HL-60/S4 treated with phorbol 12-myristate 13-acetate at 8.2 ng/mL for 4 days and 3 days (cell line): ENCODE measurements around the gene PDCD11.
"Not testable (repeated sequence)": the region's sequence is repeated elsewhere in the genome, so short reads cannot be mapped to it uniquely, and the experiment has no call there.

ENCODE experiments used
- in situ Hi-C: fragments of 300-500 bp; cut with MboI; formaldehyde crosslinking; loops from 2 replicates; pipeline ENCODE4 v1.15.0; 2022; ENCODE audit warnings: low sequenced_read_pairs

The PDCD11 gene, protein sequence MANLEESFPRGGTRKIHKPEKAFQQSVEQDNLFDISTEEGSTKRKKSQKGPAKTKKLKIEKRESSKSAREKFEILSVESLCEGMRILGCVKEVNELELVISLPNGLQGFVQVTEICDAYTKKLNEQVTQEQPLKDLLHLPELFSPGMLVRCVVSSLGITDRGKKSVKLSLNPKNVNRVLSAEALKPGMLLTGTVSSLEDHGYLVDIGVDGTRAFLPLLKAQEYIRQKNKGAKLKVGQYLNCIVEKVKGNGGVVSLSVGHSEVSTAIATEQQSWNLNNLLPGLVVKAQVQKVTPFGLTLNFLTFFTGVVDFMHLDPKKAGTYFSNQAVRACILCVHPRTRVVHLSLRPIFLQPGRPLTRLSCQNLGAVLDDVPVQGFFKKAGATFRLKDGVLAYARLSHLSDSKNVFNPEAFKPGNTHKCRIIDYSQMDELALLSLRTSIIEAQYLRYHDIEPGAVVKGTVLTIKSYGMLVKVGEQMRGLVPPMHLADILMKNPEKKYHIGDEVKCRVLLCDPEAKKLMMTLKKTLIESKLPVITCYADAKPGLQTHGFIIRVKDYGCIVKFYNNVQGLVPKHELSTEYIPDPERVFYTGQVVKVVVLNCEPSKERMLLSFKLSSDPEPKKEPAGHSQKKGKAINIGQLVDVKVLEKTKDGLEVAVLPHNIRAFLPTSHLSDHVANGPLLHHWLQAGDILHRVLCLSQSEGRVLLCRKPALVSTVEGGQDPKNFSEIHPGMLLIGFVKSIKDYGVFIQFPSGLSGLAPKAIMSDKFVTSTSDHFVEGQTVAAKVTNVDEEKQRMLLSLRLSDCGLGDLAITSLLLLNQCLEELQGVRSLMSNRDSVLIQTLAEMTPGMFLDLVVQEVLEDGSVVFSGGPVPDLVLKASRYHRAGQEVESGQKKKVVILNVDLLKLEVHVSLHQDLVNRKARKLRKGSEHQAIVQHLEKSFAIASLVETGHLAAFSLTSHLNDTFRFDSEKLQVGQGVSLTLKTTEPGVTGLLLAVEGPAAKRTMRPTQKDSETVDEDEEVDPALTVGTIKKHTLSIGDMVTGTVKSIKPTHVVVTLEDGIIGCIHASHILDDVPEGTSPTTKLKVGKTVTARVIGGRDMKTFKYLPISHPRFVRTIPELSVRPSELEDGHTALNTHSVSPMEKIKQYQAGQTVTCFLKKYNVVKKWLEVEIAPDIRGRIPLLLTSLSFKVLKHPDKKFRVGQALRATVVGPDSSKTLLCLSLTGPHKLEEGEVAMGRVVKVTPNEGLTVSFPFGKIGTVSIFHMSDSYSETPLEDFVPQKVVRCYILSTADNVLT (N-terminal part only)

DNA sequence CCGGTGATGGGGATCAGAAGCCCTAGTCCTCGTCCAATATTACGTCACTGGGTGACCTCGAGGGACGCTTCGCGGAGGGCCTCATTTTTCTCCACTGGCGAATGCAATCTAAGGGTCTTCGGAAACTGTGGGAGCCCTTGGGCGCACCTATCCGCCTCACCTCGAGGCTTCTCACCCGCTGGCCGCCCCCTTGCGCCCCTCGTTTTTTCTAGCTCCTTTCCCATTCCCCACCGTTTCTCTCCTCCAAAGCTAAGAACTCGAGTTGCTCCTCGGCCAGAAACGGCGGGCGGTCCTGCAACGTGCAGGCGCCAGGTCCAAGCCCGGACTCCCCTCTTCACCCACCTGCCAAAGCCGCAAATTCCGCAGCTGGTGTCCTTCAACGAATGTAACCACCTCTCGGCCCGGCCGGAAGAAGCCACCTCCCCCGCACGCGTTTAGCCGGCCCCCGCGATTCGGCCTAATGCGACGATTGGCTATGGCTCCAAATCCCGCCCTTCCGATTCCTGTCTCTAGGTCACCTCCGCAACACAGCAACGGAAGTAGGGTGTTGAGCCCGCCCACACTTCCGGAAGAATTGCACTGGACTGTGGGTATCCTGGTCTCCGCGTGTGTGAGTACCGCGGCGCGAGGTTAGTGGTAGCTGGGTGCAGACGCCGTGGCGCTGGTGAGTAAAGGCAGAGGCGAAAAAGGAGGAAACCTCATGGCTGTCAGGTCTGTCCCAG is at the start of gene PDCD11, which contains the start of gene ATP5MK:
Gene PDCD11, plus strand, starts transcription at position 560 of the 722 bp plus-strand sequence. CDS start 1,801 bp downstream, outside the sequence.
Gene ATP5MK, minus strand, starts transcription at position 409 of the 722 bp plus-strand sequence. CDS start 4,018 bp downstream, outside the sequence.
- in situ Hi-C loops: no loop called here

- in situ Hi-C loops: no loop called here
These were observed 46.3 kb upstream of the PDCD11 start for GRCh38 chr10:103350175-103350516.

GRCh38 chr10:103350517-103351260 is 45.7 kb upstream of the PDCD11 start, which contains the start of gene PCGF6:
Gene PCGF6 (minus strand): TSS chr10:103351140. CDS start chr10:103351066, 74 bp downstream.
- in situ Hi-C loops: no loop called here

GRCh38 chr10:103353281-103353680 is 43.1 kb upstream of the PDCD11 start:
- in situ Hi-C loops: no loop called here

- in situ Hi-C loops: not testable (repeated sequence)
These were observed 41.9 kb upstream of the PDCD11 start for GRCh38 chr10:103354567-103354966.

DNA sequence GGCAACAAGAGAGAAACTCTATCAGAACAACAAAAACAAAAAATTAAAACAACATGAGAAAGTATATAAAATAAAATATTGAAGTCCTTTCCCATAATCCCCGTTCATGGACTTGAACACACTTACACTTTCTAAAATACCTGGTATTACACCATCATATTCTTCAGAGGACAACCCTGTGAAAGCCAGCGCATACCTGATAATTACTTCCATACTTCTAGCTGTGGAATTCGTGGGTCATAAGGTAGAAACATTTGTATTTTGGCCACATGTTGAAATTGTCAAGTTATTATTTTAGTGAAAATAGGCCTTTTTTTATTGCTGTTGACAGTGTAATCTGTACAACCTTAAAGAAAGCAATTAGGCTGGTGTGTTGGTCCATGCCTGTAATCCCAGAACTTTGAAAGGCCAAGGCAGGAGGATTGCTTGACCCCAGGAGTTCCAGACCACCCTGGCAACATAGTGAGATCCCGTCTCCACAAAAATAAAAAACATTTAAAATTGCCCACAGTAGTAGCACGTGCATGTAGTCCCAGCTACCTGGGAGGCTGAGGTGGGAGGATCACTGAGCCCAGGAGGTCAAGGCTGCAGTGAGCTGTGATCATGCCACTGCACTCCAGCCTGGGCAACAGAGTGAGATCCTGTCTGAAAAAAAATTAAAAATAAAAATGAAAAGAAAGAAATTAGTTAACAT is 40.4 kb upstream of the PDCD11 start:
- in situ Hi-C loops: no loop called here

DNA sequence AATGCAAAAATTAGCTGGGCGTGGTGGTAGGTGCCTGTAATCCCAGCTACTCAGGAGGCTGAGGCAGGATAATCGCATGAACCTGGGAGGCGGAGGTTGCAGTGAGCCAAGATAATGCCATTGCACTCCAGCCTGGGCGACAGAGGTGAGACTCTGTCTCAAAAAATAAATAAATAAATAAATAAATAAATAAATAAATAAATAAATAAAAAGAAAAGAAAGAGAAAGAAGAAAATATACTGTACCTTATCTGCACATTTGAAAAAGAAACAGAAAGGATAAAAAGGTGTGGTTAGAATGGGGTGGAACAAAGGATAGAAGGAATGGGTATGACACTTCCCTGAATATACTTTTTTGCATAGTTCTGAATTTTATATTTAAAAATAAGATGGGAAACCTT is 36.9 kb upstream of the PDCD11 start:
- in situ Hi-C loops: not testable (repeated sequence)

GRCh38 chr10:103360791-103361190 is 35.6 kb upstream of the PDCD11 start:
- in situ Hi-C loops: not testable (repeated sequence)

- in situ Hi-C loops: no loop called here
These were observed 29.0 kb upstream of the PDCD11 start for GRCh38 chr10:103367379-103367781.

DNA sequence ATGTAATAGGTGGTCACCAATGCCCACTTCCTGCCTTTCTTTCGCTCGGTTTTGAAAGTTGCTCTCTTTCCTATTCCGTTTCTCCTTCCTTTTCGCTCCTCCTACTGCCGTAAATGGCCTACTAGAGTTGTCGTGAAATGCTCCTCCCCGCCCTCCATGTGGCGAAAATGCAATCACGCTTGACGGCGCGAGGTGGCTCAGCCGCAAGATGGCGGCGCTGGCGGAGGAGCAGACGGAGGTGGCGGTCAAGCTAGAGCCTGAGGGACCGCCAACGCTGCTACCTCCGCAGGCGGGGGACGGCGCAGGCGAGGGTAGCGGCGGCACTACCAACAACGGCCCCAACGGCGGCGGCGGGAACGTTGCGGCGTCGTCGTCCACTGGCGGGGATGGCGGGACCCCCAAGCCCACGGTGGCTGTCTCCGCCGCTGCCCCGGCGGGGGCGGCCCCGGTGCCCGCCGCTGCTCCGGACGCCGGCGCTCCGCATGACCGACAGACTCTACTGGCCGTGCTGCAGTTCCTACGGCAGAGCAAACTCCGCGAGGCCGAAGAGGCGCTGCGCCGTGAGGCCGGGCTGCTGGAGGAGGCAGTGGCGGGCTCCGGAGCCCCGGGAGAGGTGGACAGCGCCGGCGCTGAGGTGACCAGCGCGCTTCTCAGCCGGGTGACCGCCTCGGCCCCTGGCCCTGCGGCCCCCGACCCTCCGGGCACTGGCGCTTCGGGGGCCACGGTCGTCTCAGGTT is 28.5 kb upstream of the PDCD11 start, which contains the start of gene TAF5:
Gene TAF5, plus strand, starts transcription at position 195 of the 737 bp plus-strand sequence. Its CDS starts 14 bp downstream, at position 209.
- in situ Hi-C loops: no loop called here

DNA sequence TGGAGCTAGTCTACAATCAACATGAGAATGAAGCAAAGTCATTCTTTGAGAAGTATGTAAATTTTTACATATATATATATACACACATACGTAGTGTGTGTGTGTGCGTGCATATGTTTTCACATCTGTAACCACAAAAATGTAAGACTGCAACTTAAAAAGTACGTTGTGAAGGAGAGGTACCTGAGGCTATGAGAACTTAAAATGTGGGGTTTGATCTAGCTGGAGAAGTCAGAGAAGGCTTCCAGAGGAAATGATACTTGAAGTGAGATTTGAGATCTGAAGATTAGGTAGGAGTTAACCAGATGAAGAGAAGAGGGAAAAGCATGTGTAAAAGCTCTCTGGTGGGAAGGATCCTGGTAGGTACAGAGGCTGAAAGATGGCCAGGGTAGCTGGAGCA is 22.9 kb upstream of the PDCD11 start:
- in situ Hi-C loops: no loop called here

- in situ Hi-C loops: no loop called here
These were observed 22.2 kb upstream of the PDCD11 start for GRCh38 chr10:103374263-103374662.

GRCh38 chr10:103382769-103383168 is 13.7 kb upstream of the PDCD11 start:
- in situ Hi-C loops: no loop called here

- in situ Hi-C loops: no loop called here
These were observed 2.2 kb upstream of the PDCD11 start for GRCh38 chr10:103394180-103394579.

DNA sequence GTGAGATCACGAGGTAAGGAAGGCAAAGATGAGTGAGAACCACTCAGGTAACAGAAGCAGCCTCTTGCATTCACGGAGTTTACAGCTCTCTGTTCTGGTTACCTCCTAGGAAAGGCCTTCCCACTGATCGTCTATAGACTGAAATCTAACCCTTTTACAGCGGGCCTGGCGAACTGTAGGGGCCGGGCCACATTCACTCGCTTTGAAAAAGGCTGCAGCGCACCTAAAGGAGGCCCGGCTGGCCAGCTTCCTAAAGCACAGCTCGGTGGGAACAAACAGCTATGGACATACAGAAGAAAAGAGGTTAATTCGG is 716 bp upstream of the PDCD11 start:
- in situ Hi-C loops: no loop called here

- in situ Hi-C loops: no loop called here
These were observed 312 bp downstream of the PDCD11 start for GRCh38 chr10:103396789-103397087.

DNA sequence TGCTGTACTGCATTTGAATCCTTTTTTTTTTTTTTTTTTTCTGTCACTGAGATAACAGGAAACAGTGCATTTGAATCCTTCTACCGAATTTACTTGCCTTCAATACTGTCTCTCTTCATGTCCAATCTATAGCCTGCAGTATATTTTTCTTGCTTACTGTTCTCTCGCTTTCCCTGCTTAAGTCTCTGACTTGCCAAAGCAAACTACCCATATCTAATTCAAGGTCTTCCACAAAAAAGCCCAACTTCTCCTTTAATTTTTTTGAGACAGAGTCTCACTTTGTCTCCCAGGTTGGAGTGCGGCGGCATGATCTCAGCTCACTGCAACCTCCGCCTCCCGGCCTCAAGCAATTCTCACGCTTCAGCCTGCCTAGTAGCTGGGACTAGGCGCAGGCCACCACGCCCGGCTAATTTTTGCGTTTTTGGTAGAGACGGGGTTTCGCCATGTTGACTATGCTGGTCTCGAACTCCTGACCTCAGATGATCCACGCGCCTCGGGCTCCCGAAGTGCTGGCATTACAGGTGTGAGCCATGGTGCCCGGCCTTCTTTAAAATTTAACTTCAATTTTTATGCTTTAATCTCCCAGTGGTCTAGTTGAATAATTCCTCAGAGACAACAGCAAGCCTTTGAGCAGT is 882 bp downstream of the PDCD11 start:
- in situ Hi-C loops: no loop called here

- in situ Hi-C loops: no loop called here
These were observed 17.1 kb downstream of the PDCD11 start for GRCh38 chr10:103413564-103413963.
